Measurements from ENCODE around the gene NCAM2.

Gene NCAM2

GRCh38 chr21:21102896-21103295 is 104.7 kb downstream of the NCAM2 start:
- DNase-seq (ENCODE audit: extremely low spot score), result no peak
- CTCF ChIA-PET, result no interaction called here
- TF ChIP-seq ARNT (IDR thresholded peaks at IDR 0.05) (no peak), LEF1 (IDR thresholded peaks at IDR 0.05; ENCODE audit: borderline replicate concordance) (no peak), L3MBTL2 (conservative IDR thresholded peaks at IDR 0.05) (no peak), SUZ12 (IDR thresholded peaks at IDR 0.05) (no peak), FOXA1 (IDR thresholded peaks at IDR 0.05) (no peak), HDGF (IDR thresholded peaks at IDR 0.05; ENCODE audit: borderline replicate concordance) (no peak), ZNF384 (IDR thresholded peaks at IDR 0.05) (no peak), CTBP1 (IDR thresholded peaks at IDR 0.05; ENCODE audit: borderline replicate concordance) (no peak), SP1 (IDR thresholded peaks at IDR 0.05) (no peak), BHLHE40 (IDR thresholded peaks at IDR 0.05; ENCODE audit: borderline replicate concordance) (no peak), ELF4 (IDR thresholded peaks at IDR 0.05) (no peak), NFRKB (IDR thresholded peaks at IDR 0.05) (no peak), TARDBP (IDR thresholded peaks at IDR 0.05) (no peak)
- TF ChIP-seq, protein P1, sequence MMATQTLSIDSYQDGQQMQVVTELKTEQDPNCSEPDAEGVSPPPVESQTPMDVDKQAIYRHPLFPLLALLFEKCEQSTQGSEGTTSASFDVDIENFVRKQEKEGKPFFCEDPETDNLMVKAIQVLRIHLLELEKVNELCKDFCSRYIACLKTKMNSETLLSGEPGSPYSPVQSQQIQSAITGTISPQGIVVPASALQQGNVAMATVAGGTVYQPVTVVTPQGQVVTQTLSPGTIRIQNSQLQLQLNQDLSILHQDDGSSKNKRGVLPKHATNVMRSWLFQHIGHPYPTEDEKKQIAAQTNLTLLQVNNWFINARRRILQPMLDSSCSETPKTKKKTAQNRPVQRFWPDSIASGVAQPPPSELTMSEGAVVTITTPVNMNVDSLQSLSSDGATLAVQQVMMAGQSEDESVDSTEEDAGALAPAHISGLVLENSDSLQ (IDR thresholded peaks at IDR 0.05), result no peak
- POLR2A ChIA-PET, result no interaction called here

DNA sequence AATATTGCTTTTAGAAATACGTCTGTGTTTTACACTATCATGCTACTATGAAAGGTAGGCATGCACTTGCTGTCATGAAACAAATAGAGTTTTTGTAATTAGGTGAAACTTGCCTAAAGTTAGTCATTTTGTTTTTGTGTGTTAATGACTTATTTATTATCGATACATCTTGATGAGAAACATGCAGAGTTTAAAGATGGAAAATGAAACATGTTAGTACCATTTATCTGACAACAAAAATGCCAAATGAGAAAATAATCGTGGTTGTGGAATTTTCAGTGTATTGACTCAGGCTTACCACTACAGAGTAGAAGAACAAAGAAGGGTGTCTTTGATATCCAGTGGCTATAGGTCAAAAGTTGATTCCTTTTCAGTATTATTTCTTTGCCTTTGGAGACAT is 105.5 kb downstream of the NCAM2 start:
- TF ChIP-seq L3MBTL2 (conservative IDR thresholded peaks at IDR 0.05) (no peak), LEF1 (IDR thresholded peaks at IDR 0.05; ENCODE audit: borderline replicate concordance) (no peak), ELF4 (IDR thresholded peaks at IDR 0.05) (no peak), NFRKB (IDR thresholded peaks at IDR 0.05) (no peak), TARDBP (IDR thresholded peaks at IDR 0.05) (no peak), CTBP1 (IDR thresholded peaks at IDR 0.05; ENCODE audit: borderline replicate concordance) (no peak), FOXK2 (IDR thresholded peaks at IDR 0.05) (no peak), ZNF384 (IDR thresholded peaks at IDR 0.05) (no peak), FOXA1 (IDR thresholded peaks at IDR 0.05) (no peak), HDGF (IDR thresholded peaks at IDR 0.05; ENCODE audit: borderline replicate concordance) (no peak), ARNT (IDR thresholded peaks at IDR 0.05) (no peak), SUZ12 (IDR thresholded peaks at IDR 0.05) (no peak), FOXM1 (IDR thresholded peaks at IDR 0.05; ENCODE audit: borderline replicate concordance) (no peak), SP1 (IDR thresholded peaks at IDR 0.05) (no peak), BHLHE40 (IDR thresholded peaks at IDR 0.05; ENCODE audit: borderline replicate concordance) (no peak)
- TF ChIP-seq, protein P1 (IDR thresholded peaks at IDR 0.05), result no peak
- DNase-seq (ENCODE audit: extremely low spot score), result no peak
- CTCF ChIA-PET, result no interaction called here
- POLR2A ChIA-PET, result no interaction called here

- TF ChIP-seq, protein P1 (IDR thresholded peaks at IDR 0.05), result no peak
- no peak for TF ChIP-seq CTBP1 (IDR thresholded peaks at IDR 0.05; ENCODE audit: borderline replicate concordance)
- TF ChIP-seq L3MBTL2 (conservative IDR thresholded peaks at IDR 0.05), result no peak
- no peak for TF ChIP-seq ELF4 (IDR thresholded peaks at IDR 0.05)
- no peak for TF ChIP-seq LEF1 (IDR thresholded peaks at IDR 0.05; ENCODE audit: borderline replicate concordance)
- TF ChIP-seq TARDBP (IDR thresholded peaks at IDR 0.05), result no peak
- TF ChIP-seq ZNF384 (IDR thresholded peaks at IDR 0.05), result no peak
- no peak for TF ChIP-seq HDGF (IDR thresholded peaks at IDR 0.05; ENCODE audit: borderline replicate concordance)
- no peak for TF ChIP-seq ARNT (IDR thresholded peaks at IDR 0.05)
- TF ChIP-seq SUZ12 (IDR thresholded peaks at IDR 0.05), result no peak
- TF ChIP-seq SP1 (IDR thresholded peaks at IDR 0.05), result no peak
- TF ChIP-seq FOXA1 (IDR thresholded peaks at IDR 0.05), result no peak
- TF ChIP-seq NFRKB (IDR thresholded peaks at IDR 0.05), result no peak
- no peak for TF ChIP-seq BHLHE40 (IDR thresholded peaks at IDR 0.05; ENCODE audit: borderline replicate concordance)
- no peak for TF ChIP-seq FOXM1 (IDR thresholded peaks at IDR 0.05; ENCODE audit: borderline replicate concordance)
- no peak for TF ChIP-seq FOXK2 (IDR thresholded peaks at IDR 0.05)
- DNase-seq (ENCODE audit: extremely low spot score), result no peak
- ChIA-PET CTCF (no interaction called here), POLR2A (no interaction called here)
Measured at GRCh38 chr21:21109736-21110135, 111.5 kb downstream of the NCAM2 start.

GRCh38 chr21:21111309-21111920 is 113.2 kb downstream of the NCAM2 start:
- POLR2A ChIA-PET, result no interaction called here
- TF ChIP-seq SUZ12 (IDR thresholded peaks at IDR 0.05) (no peak), FOXA1 (IDR thresholded peaks at IDR 0.05) (no peak), CTBP1 (IDR thresholded peaks at IDR 0.05; ENCODE audit: borderline replicate concordance) (no peak)
- CTCF ChIA-PET, result no interaction called here
- DNase-seq (ENCODE audit: extremely low spot score), result no peak

DNA sequence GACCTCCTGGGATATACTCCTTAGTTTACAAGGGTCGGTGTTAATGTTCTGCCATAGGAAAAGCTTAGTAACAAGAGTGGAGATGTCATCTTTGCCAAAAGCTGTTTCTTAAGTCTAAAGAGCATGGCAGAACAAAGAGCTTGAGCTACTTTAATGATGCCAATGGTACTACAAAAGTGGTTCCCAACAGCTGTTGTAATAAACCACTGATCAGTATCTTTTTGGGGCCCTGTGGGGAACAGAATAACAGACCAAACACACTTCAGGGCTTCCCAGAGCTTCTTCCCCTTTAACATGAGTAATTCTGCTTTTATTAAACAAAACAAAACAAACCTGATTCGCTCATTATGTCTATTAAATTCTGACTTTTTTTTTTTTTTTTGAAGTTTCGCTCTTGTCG is 116.3 kb downstream of the NCAM2 start:
- ChIA-PET POLR2A (interaction anchor here (1.3 kb wide), 1 partner anchor 13 kb away, joined by 4 read pairs; no protein-coding TSS in a partner anchor), CTCF (interaction anchor here (0.6 kb wide), 1 partner anchor 1677 kb away, joined by 4 read pairs; no protein-coding TSS in a partner anchor)
- TF ChIP-seq L3MBTL2 (conservative IDR thresholded peaks at IDR 0.05) (no peak), ZNF384 (IDR thresholded peaks at IDR 0.05) (no peak)
- DNase-seq (ENCODE audit: extremely low spot score), result no peak

GRCh38 chr21:21119091-21119490 is 120.9 kb downstream of the NCAM2 start:
- TF ChIP-seq, protein P1 (IDR thresholded peaks at IDR 0.05), result no peak
- TF ChIP-seq LEF1 (IDR thresholded peaks at IDR 0.05; ENCODE audit: borderline replicate concordance), result no peak
- TF ChIP-seq ZNF384 (IDR thresholded peaks at IDR 0.05), result no peak
- TF ChIP-seq SUZ12 (IDR thresholded peaks at IDR 0.05), result no peak
- no peak for TF ChIP-seq HDGF (IDR thresholded peaks at IDR 0.05; ENCODE audit: borderline replicate concordance)
- no peak for TF ChIP-seq ARNT (IDR thresholded peaks at IDR 0.05)
- no peak for TF ChIP-seq SP1 (IDR thresholded peaks at IDR 0.05)
- no peak for TF ChIP-seq TARDBP (IDR thresholded peaks at IDR 0.05)
- TF ChIP-seq L3MBTL2 (conservative IDR thresholded peaks at IDR 0.05), result no peak
- TF ChIP-seq FOXK2 (IDR thresholded peaks at IDR 0.05), result no peak
- no peak for TF ChIP-seq CTBP1 (IDR thresholded peaks at IDR 0.05; ENCODE audit: borderline replicate concordance)
- TF ChIP-seq FOXM1 (IDR thresholded peaks at IDR 0.05; ENCODE audit: borderline replicate concordance), result no peak
- TF ChIP-seq BHLHE40 (IDR thresholded peaks at IDR 0.05; ENCODE audit: borderline replicate concordance), result no peak
- no peak for TF ChIP-seq ELF4 (IDR thresholded peaks at IDR 0.05)
- TF ChIP-seq NFRKB (IDR thresholded peaks at IDR 0.05), result no peak
- no peak for TF ChIP-seq FOXA1 (IDR thresholded peaks at IDR 0.05)
- no peak for DNase-seq (ENCODE audit: extremely low spot score)
- ChIA-PET POLR2A (no interaction called here), CTCF (no interaction called here)
